HG03175 (cell line): ENCODE measurements around the gene FOXJ1.

Experiments used
- ATAC-seq: cut with Tn5 transposase; IDR thresholded peaks from one replicate; pipeline ENCODE4 v1.9.1; 2021; ENCODE audit warnings: mild to moderate bottlenecking, moderate library complexity; ENCODE audit not compliant: unreplicated experiment

Gene FOXJ1

DNA sequence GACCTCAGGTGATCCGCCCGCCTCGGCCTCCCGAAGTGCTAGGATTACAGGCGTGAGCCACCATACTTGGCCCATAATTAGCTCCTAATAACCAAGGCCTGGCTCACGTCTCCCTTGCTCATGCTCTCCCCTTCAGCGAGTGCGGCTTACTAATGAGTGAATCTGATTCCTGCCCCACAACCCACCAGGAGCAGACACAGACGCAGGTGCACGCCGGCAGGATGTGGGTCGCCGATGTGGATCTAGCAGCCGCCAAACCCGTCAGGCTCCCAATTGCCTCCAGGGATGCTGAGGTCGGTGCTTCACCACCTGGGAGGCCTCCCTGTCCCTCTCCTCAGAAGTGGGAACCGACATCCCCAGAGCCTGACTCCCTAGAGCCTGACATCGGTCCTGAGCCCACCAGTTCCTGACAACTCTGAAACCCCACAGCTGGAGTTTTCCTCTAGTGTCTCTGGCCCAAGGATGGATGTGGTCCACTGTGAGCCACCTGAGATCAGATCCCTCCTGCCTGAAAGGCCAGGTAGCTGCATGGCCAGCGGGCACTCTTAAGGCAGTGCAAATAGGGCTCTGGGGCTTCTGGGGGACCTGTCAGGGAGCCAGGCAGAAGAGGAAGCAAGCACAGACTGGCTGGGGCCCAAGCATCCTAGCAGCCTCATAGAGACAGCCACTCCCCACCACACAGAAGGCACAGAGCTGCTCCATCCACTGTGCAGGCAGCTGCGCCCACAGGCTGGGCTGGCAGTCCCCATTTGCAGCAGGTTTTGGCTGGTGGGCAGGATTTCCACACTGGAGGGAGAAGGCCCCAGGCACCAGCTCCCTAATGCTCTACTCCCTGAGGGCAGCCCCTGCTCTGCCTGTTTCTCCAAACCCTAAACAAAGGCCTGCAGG is 48.3 kb downstream of the FOXJ1 start:
- no peak for ATAC-seq

DNA sequence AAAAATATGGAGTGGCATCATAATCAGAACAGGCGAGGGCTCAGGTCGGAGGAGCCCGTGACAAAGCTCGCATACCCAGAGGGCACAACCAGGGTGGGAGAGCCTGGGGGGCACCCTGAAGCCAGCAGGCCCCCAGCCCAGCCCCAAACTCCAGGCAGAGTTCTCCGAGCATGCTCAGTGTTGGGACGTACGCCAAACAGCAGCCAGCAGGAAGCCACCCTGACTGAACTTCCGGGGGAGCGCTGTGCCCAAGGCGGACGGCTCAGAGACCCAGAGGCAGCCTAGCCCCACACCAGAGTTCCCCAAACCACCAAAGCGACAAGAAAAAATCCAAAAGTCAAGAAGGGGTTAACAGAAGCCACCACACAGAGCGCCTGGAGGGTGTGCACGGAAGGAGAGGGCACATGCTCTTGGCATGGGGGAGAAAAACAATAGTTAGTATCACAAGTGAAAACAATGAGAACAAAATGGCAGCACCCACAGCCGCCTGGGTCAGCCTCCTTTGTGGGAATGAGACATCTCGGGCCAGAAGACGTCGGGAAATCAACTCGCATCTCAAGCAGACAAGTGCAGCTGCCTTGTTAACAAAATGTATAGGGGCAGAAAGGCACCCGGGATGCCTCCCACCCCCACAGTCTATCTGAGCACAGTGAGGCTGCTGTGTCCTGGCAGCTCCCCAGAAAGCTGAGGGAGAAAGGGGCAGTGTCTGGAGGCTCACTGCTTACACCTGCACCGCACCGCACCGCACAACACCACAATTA is 49.3 kb downstream of the FOXJ1 start:
- ATAC-seq, result no peak

- no peak for ATAC-seq
Measured at GRCh38 chr17:76090517-76091129, 50.4 kb downstream of the FOXJ1 start.

- no peak for ATAC-seq
Measured at GRCh38 chr17:76089680-76090516, 51.1 kb downstream of the FOXJ1 start.

DNA sequence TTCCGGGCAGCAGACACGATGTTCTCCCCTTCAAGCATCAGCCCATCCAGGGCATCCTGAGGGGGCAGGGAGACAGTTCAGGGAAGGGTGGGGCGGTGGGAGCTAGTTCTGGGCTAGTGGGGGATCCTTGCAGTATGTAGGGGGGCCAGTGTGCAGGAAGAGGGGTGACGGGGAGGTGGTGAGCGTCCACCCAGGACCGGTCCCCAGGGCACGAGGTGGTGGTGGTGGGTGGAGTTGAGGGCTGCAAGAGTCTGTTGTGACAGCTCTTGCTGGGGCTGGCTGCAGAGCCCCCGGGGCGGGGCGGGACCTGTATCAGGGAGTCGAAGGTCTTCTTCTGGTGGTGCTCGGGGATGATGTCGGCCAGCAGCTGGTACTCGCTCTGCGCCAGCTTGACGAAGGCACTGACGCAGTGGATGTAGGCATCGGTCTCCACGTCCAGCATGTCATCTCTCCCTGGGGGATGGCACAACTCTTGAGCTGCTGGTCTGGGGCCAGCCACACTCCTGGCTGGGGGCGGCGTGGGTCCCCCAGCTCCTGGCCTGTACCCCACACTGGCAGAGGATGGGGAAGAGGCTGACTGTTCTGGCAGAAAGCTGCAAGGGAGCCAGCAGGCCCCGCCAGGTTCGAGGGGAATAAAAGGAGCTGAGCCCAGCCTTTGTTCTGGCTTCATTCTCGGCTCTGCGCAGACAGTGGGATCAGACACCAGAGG is 52.0 kb downstream of the FOXJ1 start:
- ATAC-seq, result no peak

- ATAC-seq, result no peak
Measured at GRCh38 chr17:76088041-76088867, 52.8 kb downstream of the FOXJ1 start.

DNA sequence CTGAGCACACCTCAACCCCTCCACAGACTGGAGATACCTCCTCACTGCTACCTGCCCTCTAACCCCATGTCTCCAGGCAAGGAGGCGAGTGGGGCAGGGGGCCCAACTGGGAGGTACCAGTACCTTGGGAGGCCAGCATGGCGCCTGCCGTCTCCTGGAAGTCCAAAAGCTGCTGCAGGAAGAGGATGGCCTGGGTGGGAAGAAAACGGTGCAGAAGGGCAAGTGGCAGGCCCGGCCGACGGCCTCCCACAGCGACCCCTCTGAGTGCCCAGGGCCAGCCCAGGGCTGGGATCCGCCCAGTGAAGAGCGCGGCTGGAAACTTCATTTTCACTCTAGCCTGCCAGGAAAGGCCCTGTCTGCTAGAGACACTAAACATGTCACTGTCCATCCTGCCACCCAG is 53.5 kb downstream of the FOXJ1 start:
- no peak for ATAC-seq

GRCh38 chr17:76086384-76086783 is 54.7 kb downstream of the FOXJ1 start:
- no peak for ATAC-seq
